Smooth muscle cell (in vitro differentiated cells): ENCODE measurements around the gene GCSH. TPM values are rescaled to one million over a fixed set of nuclear protein-coding genes. Genes with fewer than 3 reads are reported as not detected.

ENCODE experiments used
- DNase-seq: peaks from one replicate; lab custom pipeline; 2025; ENCODE audit not compliant: unreplicated experiment; lab: John Stamatoyannopoulos, UW
- H2AFZ ChIP-seq: fragments of 200-600 bp; sonication (generic); 2 replicates; pipeline ENCODE4 v1.6.0; 2016; ENCODE audit warnings: antibody characterized with exemption, low read depth, mild to moderate bottlenecking
- H3F3A ChIP-seq: fragments of 200-600 bp; sonication (generic); 2 replicates; pipeline ENCODE4 v1.6.0; 2017; ENCODE audit warnings: antibody characterized with exemption, low read depth
- H3K27ac ChIP-seq: fragments of 200-600 bp; sonication (generic); 2 replicates; pipeline ENCODE4 v1.5.1; 2016; ENCODE audit warnings: low read depth, mild to moderate bottlenecking
- H3K27me3 ChIP-seq: fragments of 200-600 bp; sonication (generic); 2 replicates; pipeline ENCODE4 v1.6.1; 2016; ENCODE audit warnings: low read depth, mild to moderate bottlenecking
- H3K36me3 ChIP-seq: fragments of 200-600 bp; sonication (generic); 2 replicates; pipeline ENCODE4 v1.5.1; 2016; ENCODE audit warnings: low read depth
- H3K4me1 ChIP-seq: fragments of 200-600 bp; sonication (generic); 2 replicates; pipeline ENCODE4 v1.5.1; 2016; ENCODE audit warnings: low read depth
- H3K4me2 ChIP-seq: fragments of 200-600 bp; sonication (generic); 2 replicates; pipeline ENCODE4 v1.6.0; 2016; ENCODE audit warnings: mild to moderate bottlenecking
- H3K4me3 ChIP-seq: fragments of 200-600 bp; sonication (generic); 2 replicates; pipeline ENCODE4 v1.5.1; 2016; ENCODE audit warnings: mild to moderate bottlenecking
- H3K79me2 ChIP-seq: fragments of 200-600 bp; sonication (generic); 2 replicates; pipeline ENCODE4 v1.6.0; 2016; ENCODE audit warnings: low read depth, mild to moderate bottlenecking
- H3K9ac ChIP-seq: fragments of 200-600 bp; sonication (generic); 2 replicates; pipeline ENCODE4 v1.6.0; 2016; ENCODE audit warnings: low read depth
- H3K9me3 ChIP-seq: fragments of 200-600 bp; sonication (generic); replicated peaks from 2 replicates; pipeline ENCODE4 v1.5.1; 2016; ENCODE audit warnings: low read depth
- H4K20me1 ChIP-seq: fragments of 200-600 bp; sonication (generic); 2 replicates; pipeline ENCODE4 v1.6.0; 2016; ENCODE audit warnings: low read depth
- WGBS: methylation state at CpG from one replicate; pipeline ENCODE4 v1.1.7; 2016; ENCODE audit warnings: low lambda C conversion rate; 5-methylcytosine and 5-hydroxymethylcytosine counted together
- polyA plus RNA-seq: library from polyadenylated mRNA; unstranded; fragments of >200 nt; fragmentation: Nextera tagmentation; extraction: Ambion mirVana; gene quantifications from 2 replicates; pipeline ENCODE4 v1.2.1, GENCODE V29; 2016
- total RNA-seq: library from RNA; depleted of rRNA; stranded (reverse); fragments of >200 nt; gene quantifications from 2 replicates; pipeline ENCODE4 v1.2.3, GENCODE V29; 2014
- TF ChIP-seq, protein P1 (sequence below): fragments of 200-600 bp; sonication (generic); IDR thresholded peaks from 2 replicates; pipeline ENCODE4 v1.5.1; 2017; ENCODE audit warnings: borderline replicate concordance, mild to moderate bottlenecking, antibody characterized with exemption; ENCODE audit not compliant: insufficient read depth, poor library complexity, severe bottlenecking

The GCSH gene
- total and polyA plus RNA-seq, 2 experiments from 2014 or later: 42.4 to 48.1 TPM

DNA sequence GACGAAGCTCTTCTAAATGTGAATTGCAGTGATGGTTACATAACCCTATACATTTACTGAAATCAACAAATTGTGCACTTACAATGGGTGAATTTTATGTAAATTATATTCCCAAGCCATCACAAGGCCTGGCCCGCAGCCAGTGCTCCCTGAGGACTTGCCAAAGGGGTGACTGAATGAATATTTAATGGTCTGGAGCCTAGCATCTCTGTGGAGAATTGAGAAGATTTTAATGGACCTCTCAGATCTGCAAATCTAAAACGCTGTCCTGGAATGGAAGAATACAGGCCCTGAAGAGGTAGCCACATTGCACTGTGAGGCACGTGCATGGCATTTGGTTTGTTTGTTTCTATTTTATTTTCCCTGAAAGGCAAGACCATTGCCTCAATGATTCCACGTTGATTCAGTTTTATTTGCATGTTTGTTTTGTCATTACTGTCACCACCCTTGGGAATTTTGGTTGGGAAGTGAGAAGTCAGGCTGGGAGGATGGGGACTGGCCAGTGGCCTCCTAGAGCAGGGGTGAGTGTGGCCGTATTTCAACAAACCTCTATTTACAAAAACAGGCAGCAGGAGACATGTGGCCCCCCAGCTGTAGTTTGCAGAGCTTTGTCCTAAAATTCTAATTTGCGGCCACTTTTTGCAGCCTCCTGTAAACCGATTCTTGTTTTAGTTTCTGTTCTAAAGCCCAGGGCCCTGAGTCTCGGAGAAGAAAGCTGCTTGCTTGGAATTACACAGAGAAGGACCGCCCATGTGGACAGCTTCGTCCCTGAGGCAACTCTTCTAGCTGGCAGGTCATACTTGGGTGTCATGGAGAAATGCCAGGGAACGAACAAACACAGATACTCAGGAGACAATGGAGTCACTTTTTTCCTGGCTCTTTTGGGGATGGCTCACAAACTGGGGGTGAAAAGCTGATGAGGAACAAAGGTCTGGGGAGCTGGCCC is 40.5 kb upstream of the GCSH start:
- no peaks in the 10 kb centered on the region for H3K27me3 ChIP-seq
- H3K36me3 ChIP-seq: no peaks in the 10 kb centered on the region
- no peak overlapping the region for H3K27ac ChIP-seq
- H3F3A ChIP-seq: no peaks in the 10 kb centered on the region
- no peak for DNase-seq
- no peak overlapping the region for H3K4me3 ChIP-seq
- no peak overlapping the region for H3K4me2 ChIP-seq
- TF ChIP-seq, protein P1, sequence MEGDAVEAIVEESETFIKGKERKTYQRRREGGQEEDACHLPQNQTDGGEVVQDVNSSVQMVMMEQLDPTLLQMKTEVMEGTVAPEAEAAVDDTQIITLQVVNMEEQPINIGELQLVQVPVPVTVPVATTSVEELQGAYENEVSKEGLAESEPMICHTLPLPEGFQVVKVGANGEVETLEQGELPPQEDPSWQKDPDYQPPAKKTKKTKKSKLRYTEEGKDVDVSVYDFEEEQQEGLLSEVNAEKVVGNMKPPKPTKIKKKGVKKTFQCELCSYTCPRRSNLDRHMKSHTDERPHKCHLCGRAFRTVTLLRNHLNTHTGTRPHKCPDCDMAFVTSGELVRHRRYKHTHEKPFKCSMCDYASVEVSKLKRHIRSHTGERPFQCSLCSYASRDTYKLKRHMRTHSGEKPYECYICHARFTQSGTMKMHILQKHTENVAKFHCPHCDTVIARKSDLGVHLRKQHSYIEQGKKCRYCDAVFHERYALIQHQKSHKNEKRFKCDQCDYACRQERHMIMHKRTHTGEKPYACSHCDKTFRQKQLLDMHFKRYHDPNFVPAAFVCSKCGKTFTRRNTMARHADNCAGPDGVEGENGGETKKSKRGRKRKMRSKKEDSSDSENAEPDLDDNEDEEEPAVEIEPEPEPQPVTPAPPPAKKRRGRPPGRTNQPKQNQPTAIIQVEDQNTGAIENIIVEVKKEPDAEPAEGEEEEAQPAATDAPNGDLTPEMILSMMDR: no peak
- no peaks in the 10 kb centered on the region for H3K9me3 ChIP-seq
- WGBS: 47% methylated on average over 12 of the region's 12 CpGs
- H2AFZ ChIP-seq: no peak overlapping the region
- H3K9ac ChIP-seq: no peak overlapping the region
- H3K4me1 ChIP-seq: no peaks in the 10 kb centered on the region
- H4K20me1 ChIP-seq: no peaks in the 10 kb centered on the region
- no peaks in the 10 kb centered on the region for H3K79me2 ChIP-seq

DNA sequence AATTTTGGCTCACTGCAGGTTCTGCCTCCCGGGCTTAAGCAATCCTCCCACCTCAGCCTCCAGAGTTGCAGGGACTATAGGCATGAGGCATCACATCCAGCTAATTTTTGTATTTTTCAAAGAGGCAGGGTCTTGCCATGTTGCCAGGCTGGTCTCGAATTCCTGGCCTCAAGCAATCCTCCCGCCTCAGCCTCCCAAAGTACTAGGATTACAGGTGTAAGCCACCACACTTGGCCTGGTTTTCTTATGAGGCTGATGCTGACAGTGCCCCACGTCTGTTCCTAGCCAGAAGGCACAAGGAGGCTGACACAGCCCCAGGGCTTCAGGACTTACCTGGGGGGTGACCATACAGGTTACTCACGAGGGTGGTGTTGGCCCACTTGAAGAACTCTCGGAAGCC is 33.9 kb upstream of the GCSH start:
- Histone ChIP-seq H3K27ac (no peak overlapping the region), H3K9ac (no peak overlapping the region), H3F3A (no peaks in the 10 kb centered on the region), H3K27me3 (no peaks in the 10 kb centered on the region), H3K4me3 (no peak overlapping the region), H3K36me3 (no peaks in the 10 kb centered on the region), H3K9me3 (no peaks in the 10 kb centered on the region), H3K4me2 (no peak overlapping the region), H3K4me1 (no peaks in the 10 kb centered on the region), H3K79me2 (no peaks in the 10 kb centered on the region), H4K20me1 (no peaks in the 10 kb centered on the region), H2AFZ (no peak overlapping the region)
- no peak for DNase-seq
- TF ChIP-seq, protein P1: no peak
- 94% methylated on average over 6 of the region's 6 CpGs for WGBS

DNA sequence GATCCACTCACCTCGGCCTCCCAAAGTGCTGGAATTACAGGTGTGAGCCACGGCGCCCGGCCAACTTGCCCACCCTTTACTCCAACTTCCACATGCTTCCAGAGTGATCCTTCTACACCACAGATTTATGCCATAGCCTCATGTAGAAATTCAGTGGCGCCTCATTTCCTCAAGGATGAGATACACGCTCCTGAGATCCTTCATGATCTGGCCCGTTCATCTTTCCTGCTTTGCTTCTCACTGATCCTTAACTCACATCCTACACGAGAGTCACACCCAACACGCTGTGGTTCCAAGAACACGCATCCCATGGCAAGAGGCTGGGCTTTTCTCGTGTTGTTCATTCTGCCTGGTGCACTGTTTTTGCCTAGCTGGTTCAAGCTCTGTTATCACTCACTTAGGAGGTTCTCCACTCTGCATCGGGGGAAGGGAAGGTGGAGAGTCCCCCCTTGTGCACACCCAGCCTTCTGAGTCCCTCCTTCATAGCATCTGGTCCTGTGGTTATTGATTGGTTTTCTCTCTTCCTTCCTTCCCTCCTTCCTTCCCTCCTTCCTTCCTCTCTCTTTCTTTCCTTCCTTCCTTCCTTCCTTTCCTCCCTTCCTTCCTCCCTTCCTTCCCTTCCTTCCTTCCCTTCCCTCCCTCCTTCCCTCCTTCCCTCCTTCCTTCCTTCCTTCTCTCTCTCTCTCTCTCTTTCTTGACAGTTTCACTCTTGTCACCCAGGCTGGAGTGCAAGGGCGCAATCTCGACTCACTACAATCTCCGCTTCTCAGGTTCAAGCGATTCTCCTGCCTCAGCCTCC is 32.7 kb upstream of the GCSH start:
- H3K27ac ChIP-seq: no peak overlapping the region
- no peaks in the 10 kb centered on the region for H3K79me2 ChIP-seq
- no peaks in the 10 kb centered on the region for H3K9me3 ChIP-seq
- WGBS: 90% methylated on average over 16 of the region's 16 CpGs
- TF ChIP-seq, protein P1: no peak
- no peak overlapping the region for H3K4me2 ChIP-seq
- no peak overlapping the region for H2AFZ ChIP-seq
- no peak overlapping the region for H3K4me3 ChIP-seq
- no peaks in the 10 kb centered on the region for H3K4me1 ChIP-seq
- no peaks in the 10 kb centered on the region for H3K36me3 ChIP-seq
- no peaks in the 10 kb centered on the region for H3F3A ChIP-seq
- no peak for DNase-seq
- no peak overlapping the region for H3K9ac ChIP-seq
- H3K27me3 ChIP-seq: no peaks in the 10 kb centered on the region
- H4K20me1 ChIP-seq: no peaks in the 10 kb centered on the region
